GM19043 (cell line): ENCODE data around the gene TMBIM4.
A peak's percentile ranks its signal among the peaks of the same experiment; 100 is the strongest.

Source experiments
- ATAC-seq: cut with Tn5 transposase; IDR thresholded peaks from one replicate; pipeline ENCODE4 v1.9.1; 2021; ENCODE audit warnings: low read depth; ENCODE audit not compliant: unreplicated experiment

Gene TMBIM4

GRCh38 chr12:66142826-66143225, 27.0 kb downstream of the TMBIM4 start:
- no peak for ATAC-seq

GRCh38 chr12:66141299-66141698, 28.5 kb downstream of the TMBIM4 start:
- no peak for ATAC-seq

- no peak for ATAC-seq
Observed at GRCh38 chr12:66140731-66141130, 29.1 kb downstream of the TMBIM4 start.

GRCh38 chr12:66139328-66139727, 30.5 kb downstream of the TMBIM4 start:
- no peak for ATAC-seq

- no peak for ATAC-seq
Observed at GRCh38 chr12:66137937-66138336, 31.9 kb downstream of the TMBIM4 start.

- no peak for ATAC-seq
Observed at GRCh38 chr12:66132408-66132807, 37.4 kb downstream of the TMBIM4 start.

GRCh38 chr12:66131067-66131688, 38.6 kb downstream of the TMBIM4 start:
- no peak for ATAC-seq

GRCh38 chr12:66130267-66131066, 39.3 kb downstream of the TMBIM4 start, which contains the start of gene LLPH:
Gene LLPH (minus strand): TSS chr12:66130750. CDS start chr12:66129106, 1,644 bp downstream.
- ATAC-seq: peak; percentile 94

- peak; percentile 5 for ATAC-seq
Observed at GRCh38 chr12:66129934-66130266, 39.9 kb downstream of the TMBIM4 start.

- ATAC-seq: no peak
Observed at GRCh38 chr12:66127650-66128049, 42.1 kb downstream of the TMBIM4 start.

- ATAC-seq: no peak
Observed at GRCh38 chr12:66120477-66120876, 49.3 kb downstream of the TMBIM4 start.

- ATAC-seq: peak; percentile 57
Observed at GRCh38 chr12:66119870-66120241, 49.9 kb downstream of the TMBIM4 start.

- ATAC-seq: no peak
Observed at GRCh38 chr12:66119229-66119869, 50.4 kb downstream of the TMBIM4 start.

- peak; percentile 63 for ATAC-seq
Observed at GRCh38 chr12:66118240-66118891, 51.4 kb downstream of the TMBIM4 start.

GRCh38 chr12:66117242-66117641, 52.6 kb downstream of the TMBIM4 start:
- ATAC-seq: no peak

GRCh38 chr12:66115071-66115600, 54.7 kb downstream of the TMBIM4 start:
- ATAC-seq: no peak

GRCh38 chr12:66113471-66113870, 56.3 kb downstream of the TMBIM4 start:
- no peak for ATAC-seq

- ATAC-seq: no peak
Observed at GRCh38 chr12:66111605-66112004, 58.2 kb downstream of the TMBIM4 start.

- ATAC-seq: no peak
Observed at GRCh38 chr12:66109056-66109455, 60.7 kb downstream of the TMBIM4 start.

GRCh38 chr12:66108386-66108785, 61.4 kb downstream of the TMBIM4 start:
- ATAC-seq: no peak

- peak; percentile 93 for ATAC-seq
Observed at GRCh38 chr12:66107451-66107915, 62.3 kb downstream of the TMBIM4 start.
